Measurements from ENCODE around the gene KLHL30.

GRCh38 chr2:238158018-238158508, 19.6 kb downstream of the KLHL30 start:
- TF ChIP-seq POLR2A (IDR thresholded peaks at IDR 0.05) (no peak), CTCF (IDR thresholded peaks at IDR 0.05) (no peak)

Data from breast epithelium (tissue), 3 donors.